ENCODE data around the gene PTPN9.

DNA sequence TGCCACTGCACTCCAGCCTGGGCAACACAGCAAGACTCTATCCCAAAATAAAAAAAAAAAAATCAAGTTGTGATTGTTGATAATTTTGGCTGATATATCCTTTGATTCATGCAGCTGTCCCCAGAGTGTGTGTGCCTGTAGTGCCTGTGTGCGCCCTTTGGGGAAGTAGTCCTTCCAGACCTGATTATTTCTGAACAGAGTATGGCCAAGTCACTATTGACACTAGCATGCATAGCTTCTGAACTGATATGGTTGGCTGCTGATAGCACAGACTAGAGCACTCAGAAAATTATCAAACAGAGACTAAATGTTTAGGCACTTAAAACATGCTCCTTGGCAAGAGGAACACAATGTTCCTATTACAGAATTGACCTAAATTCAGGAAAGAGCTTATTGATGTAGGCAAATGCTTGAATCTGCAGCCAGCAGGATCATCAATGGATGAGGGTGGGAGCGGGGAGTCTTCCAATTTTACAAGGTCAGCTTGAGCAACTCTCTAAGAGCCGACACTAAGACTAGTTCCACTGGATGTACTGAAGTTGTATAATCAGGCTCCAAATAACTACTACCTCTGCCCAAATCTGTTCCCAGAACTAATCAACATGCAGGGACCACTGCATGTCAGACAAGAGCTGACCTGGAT, 17.7 kb upstream of the PTPN9 start:
- TF ChIP-seq, protein P1, sequence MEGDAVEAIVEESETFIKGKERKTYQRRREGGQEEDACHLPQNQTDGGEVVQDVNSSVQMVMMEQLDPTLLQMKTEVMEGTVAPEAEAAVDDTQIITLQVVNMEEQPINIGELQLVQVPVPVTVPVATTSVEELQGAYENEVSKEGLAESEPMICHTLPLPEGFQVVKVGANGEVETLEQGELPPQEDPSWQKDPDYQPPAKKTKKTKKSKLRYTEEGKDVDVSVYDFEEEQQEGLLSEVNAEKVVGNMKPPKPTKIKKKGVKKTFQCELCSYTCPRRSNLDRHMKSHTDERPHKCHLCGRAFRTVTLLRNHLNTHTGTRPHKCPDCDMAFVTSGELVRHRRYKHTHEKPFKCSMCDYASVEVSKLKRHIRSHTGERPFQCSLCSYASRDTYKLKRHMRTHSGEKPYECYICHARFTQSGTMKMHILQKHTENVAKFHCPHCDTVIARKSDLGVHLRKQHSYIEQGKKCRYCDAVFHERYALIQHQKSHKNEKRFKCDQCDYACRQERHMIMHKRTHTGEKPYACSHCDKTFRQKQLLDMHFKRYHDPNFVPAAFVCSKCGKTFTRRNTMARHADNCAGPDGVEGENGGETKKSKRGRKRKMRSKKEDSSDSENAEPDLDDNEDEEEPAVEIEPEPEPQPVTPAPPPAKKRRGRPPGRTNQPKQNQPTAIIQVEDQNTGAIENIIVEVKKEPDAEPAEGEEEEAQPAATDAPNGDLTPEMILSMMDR (IDR thresholded peaks at IDR 0.05) = no peak
- no peak for TF ChIP-seq POLR2A (IDR thresholded peaks at IDR 0.05)
